ENCODE data around the gene TK1. TPM values are rescaled to one million over a fixed set of nuclear protein-coding genes. Genes with fewer than 3 reads are reported as not detected.
"Not testable (repeated sequence)": the region's sequence is repeated elsewhere in the genome, so short reads cannot be mapped to it uniquely, and the experiment has no call there.

TK1 gene, protein sequence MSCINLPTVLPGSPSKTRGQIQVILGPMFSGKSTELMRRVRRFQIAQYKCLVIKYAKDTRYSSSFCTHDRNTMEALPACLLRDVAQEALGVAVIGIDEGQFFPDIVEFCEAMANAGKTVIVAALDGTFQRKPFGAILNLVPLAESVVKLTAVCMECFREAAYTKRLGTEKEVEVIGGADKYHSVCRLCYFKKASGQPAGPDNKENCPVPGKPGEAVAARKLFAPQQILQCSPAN
- total RNA-seq (ENCODE audit: insufficient read depth, low replicate concordance) = 8.9 TPM

DNA sequence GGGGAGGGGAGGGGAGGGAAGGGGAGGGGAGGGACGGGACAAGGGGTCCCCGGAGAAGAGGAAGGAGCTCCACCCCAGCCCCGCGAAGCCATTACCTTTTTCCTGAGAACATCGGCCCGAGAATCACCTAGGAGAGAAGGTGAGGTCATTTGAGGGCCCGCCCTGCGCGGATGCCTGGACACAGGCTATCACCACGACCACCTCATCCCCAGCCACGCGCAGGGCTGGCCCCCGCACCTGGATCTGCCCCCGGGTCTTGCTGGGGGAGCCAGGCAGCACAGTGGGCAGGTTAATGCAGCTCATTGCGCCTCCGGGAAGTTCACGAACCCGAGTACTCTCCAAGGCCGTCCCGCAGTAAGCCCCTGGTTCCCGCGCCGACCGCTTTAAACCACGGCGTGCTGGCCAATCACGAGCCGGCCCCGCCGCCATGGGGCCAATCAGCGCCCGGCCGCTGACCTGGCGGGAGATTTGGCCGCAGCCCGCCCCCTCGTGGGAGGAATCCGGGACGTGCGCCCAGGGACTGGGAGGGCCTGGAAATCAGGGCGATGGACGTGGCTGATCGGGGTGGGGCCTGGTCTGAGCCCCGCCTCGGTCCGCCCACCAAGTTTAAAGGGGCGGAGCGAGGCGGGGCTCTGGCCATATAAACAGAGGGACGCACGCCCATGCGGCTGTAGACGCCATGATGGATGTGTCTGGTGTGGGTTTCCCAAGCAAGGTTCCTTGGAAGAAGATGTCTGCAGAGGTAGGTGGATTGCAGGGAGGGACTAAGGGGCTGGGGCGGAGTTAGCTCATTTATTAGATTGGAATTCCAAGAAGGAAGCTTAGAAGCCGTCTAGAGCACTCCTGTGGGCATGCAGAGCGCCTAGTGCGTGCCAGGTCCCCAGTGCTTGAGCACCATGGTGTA lies at the start of gene TK1, which contains the start of gene AFMID:
Gene TK1, minus strand, starts transcription at position 361 of the 904 bp plus-strand sequence. Its CDS starts 58 bp downstream, at position 303.
Gene AFMID, plus strand, starts transcription at position 671 of the 904 bp plus-strand sequence. Its CDS starts 9 bp downstream, at position 680.
- peak; percentile 97 for DNase-seq (ENCODE audit: low spot score)

DNA sequence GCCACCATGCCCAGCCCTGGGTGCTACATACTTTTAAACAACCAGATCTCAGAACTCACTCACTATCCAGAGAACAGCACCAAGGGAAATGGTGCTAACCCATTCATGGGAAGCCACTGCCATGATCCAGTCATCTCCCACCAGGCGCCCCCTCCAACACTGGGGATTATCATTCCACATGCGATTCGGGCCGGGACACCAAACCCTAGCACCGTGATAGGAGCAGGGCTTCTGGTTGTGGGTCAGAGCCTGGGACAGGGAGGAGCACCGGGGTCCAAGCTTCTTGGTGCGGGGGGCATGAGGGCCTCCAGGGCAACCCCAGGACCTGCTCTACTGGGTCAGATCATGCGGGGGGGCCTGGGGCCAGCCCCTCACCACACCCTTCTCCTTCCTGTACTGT lies 49.0 kb upstream of the TK1 start:
- no peak for DNase-seq (ENCODE audit: low spot score)

DNA sequence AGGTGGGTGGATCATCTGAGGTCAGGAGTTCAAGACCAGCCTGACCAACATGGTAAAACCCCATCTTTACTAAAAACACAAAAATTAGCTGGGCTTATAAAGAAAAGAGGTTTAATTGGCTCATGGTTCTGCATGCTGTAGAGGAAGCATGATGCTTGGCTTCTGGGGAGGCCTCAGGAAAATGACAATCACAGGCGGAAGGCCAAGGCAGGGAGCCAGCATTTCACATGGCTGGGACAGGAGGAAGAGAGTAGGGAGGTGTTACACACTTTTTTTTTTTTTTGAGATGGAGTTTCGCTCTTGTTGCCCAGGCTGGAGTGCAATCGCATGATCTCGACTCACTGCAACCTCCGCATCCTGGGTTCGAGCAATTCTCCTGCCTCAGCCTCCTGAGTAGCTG lies 48.2 kb upstream of the TK1 start:
- not testable (repeated sequence) for DNase-seq (ENCODE audit: low spot score)

- DNase-seq (ENCODE audit: low spot score) = no peak
Measured at GRCh38 chr17:78234261-78234865, 47.5 kb upstream of the TK1 start.

DNA sequence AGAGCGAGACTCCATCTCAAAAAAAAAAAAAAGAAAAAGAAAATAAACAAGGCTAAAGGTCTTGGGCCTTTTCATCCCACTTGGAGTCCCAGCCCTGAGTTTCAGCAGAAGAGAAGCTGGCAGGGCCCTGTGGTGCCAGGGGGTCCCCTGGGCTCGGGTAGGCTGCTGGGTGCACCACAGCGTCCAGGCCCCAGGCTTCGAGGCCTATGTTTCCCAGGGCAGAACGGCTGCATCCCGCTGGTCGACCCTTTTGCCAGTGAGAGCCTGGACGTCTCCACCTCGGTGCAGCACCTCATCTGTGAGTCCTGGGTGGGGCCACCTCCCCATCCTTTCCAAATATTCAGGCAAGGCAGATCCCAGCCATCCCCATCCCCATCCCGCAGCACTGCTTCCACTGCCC lies 46.8 kb upstream of the TK1 start:
- DNase-seq (ENCODE audit: low spot score) = no peak

GRCh38 chr17:78232859-78233173 lies 46.0 kb upstream of the TK1 start:
- no peak for DNase-seq (ENCODE audit: low spot score)

DNA sequence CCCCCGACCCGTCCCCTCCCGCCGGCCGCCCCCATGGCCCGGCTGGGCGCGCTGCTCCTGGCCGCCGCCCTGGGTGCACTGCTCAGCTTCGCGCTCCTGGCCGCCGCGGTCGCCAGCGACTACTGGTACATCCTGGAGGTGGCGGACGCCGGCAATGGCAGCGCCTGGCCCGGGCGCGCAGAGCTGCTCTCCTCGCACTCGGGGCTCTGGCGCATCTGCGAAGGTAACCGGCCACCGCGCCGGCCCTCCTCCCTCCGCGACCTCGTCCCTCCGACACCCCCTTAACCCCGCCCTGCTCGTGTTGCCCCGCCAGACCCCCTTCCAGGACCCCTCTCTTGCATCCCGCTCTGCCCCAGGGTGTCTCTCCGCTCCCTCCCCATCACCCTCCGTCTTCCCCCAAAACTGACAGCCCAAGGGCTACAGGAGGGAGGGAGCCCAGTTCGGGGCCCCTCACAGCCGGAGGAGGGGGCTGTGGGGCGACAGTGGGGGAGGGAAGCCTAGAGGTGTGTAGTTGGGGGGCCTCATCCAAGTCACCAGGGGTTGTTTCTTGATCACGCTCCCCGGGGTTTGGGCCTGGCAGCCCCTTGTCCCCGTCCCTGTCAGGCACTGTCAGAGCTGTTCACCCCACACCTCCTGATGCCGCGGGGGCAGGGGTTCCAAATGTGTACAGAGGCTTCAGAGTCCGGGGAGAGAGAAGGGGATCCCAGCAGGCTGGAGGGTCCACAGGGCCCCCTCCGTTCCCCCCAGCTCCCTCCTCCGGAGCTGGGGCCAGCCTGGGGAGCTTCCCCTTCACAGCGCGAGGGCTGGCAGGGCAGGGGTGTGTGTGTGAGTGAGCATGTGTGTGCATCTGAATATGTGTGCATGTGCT lies 45.4 kb upstream of the TK1 start:
- no peak for DNase-seq (ENCODE audit: low spot score)

DNA sequence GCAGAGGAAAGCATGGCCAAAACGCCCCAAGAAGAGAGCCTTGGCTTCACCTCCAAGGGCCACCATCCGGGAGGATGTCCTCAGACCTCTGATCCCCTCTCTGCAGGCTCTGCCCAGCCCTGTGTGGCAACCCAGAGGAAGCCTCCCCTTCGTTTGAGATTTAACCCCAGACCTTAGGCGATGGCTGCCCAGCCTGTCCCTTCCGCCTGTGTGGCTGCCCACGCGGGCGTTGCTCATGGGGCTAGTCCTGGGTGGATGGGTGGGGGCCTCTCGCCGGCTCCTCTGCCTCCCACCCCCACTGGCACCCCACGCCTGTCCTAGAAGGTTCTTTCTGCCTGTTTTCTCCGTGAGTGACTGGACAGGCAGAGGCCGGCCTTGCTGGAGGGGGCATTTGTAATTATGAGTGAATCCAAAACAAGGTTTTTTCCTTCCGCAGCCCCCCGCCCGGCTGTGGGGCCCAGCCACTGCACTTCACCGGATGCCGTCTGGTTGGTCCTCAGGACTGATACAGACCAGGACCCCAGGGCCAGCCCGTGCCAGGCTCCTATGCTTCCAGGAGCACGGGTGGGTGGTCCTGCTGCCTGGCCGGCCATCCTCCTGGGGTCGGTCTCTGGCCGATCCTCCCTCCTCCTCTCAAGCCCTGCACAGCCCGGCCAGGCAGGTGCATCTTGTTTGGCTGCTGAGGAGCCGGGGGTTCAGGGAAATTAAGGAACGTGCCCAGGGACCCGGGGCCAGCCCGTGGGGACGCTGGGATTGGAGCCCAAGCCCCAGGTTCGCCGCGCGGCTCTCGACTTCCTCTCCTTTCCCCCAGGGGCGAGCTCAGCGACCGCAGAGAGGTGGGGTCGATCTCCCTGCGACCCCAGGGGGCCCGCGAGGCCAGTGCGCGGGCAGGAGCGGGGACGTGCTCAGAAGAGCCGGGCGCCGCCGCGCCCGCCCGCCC lies 44.4 kb upstream of the TK1 start, which contains the start of gene TMEM235:
Gene TMEM235, plus strand, starts transcription at position 636 of the 940 bp plus-strand sequence. CDS start 393 bp downstream, outside the sequence.
- no peak for DNase-seq (ENCODE audit: low spot score)

DNA sequence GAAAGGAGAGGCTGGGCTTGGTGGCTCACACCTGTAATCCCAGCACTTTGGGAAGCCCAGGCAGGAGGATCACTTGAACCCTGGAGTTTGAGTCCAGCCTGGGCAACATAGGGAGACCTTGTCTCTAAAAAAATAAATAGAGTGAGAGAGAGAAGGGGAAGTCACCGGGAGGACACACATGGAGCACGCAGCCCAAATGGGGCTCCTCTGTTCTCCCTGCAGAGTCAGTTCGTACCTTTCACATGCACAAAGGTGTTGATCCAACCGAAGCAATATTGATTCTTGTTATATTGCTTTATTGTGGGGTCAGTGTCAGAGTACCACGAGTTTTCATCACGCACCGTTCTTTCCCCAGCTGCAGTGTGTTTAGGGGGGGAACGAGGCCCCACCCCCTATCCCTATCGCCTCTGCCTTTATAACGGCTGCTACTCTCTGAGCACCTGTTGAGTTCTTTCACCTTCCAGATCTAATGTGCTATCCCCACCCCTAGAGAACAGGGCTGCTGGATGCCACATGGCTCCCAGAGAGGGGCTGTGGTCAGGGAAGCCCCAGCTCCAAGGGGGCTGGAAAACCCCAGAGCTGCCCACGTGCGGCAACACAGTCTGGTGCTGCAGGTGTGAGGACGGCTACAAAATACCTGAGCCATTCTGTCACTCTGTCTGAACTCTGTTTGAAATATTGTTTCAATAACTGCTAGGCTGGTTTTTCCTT lies 43.6 kb upstream of the TK1 start:
- DNase-seq (ENCODE audit: low spot score) = no peak

- no peak for DNase-seq (ENCODE audit: low spot score)
Measured at GRCh38 chr17:78228176-78228575, 41.3 kb upstream of the TK1 start.

GRCh38 chr17:78227455-78227916 lies 40.6 kb upstream of the TK1 start:
- DNase-seq (ENCODE audit: low spot score) = no peak

- no peak for DNase-seq (ENCODE audit: low spot score)
Measured at GRCh38 chr17:78226759-78227454, 40.1 kb upstream of the TK1 start.

DNA sequence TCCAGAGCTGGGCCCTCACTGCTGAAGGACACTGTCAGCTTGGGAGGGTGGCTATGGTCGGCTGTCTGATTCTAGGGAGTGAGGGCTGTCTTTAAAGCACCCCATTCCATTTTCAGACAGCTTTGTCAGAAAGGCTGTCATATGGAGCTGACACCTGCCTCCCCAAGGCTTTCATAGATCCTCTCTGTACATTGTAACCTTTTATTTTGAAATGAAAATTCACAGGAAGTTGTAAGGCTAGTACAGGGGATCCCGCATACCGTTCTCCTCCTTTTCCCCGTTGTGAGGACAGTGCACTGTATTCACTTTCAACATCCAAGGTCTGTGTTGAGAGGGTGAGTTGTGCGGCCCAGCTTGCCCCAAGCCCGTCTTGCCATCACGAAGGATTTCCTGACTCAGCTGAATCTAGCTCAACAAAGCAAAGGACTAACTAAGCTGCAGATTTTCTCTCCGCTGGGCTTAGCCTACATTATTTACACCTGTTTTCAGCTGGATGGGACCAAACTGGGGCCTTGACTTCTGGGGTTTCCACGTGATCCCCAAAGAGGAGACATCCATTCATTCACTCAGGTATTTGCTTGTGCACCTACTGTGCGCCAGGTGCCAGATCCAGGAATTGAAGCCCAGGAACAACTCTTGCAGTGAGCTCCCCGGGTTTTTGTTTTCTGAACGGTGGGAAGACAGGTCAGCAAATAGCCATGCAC lies 39.4 kb upstream of the TK1 start:
- DNase-seq (ENCODE audit: low spot score) = no peak

GRCh38 chr17:78225088-78225865 lies 38.4 kb upstream of the TK1 start:
- DNase-seq (ENCODE audit: low spot score) = no peak

- DNase-seq (ENCODE audit: low spot score) = no peak
Measured at GRCh38 chr17:78224231-78225087, 37.6 kb upstream of the TK1 start.

GRCh38 chr17:78223765-78224164 lies 36.9 kb upstream of the TK1 start:
- no peak for DNase-seq (ENCODE audit: low spot score)

Measured in umbilical cord (tissue), 2 donors.